Measurements from ENCODE around the gene LCN15. TPM values are rescaled to one million over a fixed set of nuclear protein-coding genes. Genes with fewer than 3 reads are reported as not detected.

The LCN15 gene
- total and polyA plus RNA-seq, 10 of the 15 experiments (the other 5 are each of a cell fraction or from before 2014, with no cell fraction given) = 0.37 to 0.50 TPM; not detected in 8

DNA sequence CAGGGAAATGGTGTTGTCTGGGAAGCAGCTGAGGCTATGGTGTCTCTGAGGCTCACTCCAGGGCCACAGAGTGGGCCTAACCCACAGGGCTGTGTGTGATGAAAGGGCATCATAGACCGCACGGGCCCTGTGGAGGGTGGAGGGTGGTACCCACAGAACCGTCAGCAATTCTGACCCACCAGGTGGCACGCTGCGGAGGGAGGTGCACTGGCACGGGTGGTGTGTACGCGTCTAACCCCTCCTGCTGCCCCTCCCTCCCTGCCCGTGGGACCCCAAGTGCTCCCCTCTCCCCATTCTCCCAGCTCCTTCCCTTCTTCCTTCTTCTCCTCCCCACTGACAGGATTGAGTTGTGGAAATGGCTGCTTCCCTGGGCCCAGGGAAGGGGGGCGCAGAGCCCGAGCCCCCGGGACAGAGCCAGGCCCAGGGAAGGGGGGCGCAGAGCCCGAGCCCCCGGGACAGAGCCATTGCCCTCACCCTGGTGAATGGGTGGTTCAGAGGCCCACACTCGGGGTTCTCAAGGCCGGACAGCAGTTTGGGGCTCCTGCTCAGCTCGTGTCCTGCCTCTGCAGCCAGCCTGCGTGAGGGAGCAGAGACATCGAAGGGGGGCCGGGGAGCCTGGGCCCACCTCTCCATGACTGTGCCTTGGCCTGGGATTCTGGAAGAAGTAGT is 28.4 kb downstream of the LCN15 start:
- FAIRE-seq (no peak), DNase-seq (ENCODE audit: low read depth, low spot score) (no peak), ATAC-seq (no peak)
- ChIA-PET POLR2A (no interaction called here), SMC1A (ENCODE audit: uncharacterized antibody, unreplicated experiment) (no interaction called here), CTCF (no interaction called here), RAD21 (ENCODE audit: unreplicated experiment) (interaction anchor here (0.7 kb wide), 1 partner anchor 227 kb away, joined by 3 read pairs; no protein-coding TSS in a partner anchor)
- in situ Hi-C loops (cut with MboI) (no loop called here), intact Hi-C loops (cut with micrococcal nuclease; ENCODE audit: unreplicated experiment) (no loop called here)
- Histone ChIP-seq H3K36me3 (ENCODE audit: control insufficient read depth in 2 of 2, insufficient read depth in 2 of 2, low read length in 1 of 2) (no peaks in the 10 kb centered on the region), H3K79me2 (ENCODE audit: control insufficient read depth, insufficient read depth, low read length) (no peaks in the 10 kb centered on the region), H3K9ac (ENCODE audit: control insufficient read depth, insufficient read depth, low read length) (no peak overlapping the region), H3K27ac (ENCODE audit: control insufficient read depth, insufficient read depth) (no peak overlapping the region), H3K4me3 (no peak overlapping the region), H3K4me1 (ENCODE audit: control insufficient read depth, insufficient read depth, low read length) (peaks cover under 1% of the 10 kb centered on the region; the same call in 1 of the 2 replicates), H2AFZ (ENCODE audit: control insufficient read depth, low read depth, low read length) (no peak overlapping the region), H4K20me1 (ENCODE audit: control insufficient read depth, insufficient read depth) (no peaks in the 10 kb centered on the region), H3K4me2 (ENCODE audit: control insufficient read depth, insufficient read depth) (no peak overlapping the region), H3K9me3 (replicated peaks; ENCODE audit: control insufficient read depth, insufficient read depth, low read length) (no peaks in the 10 kb centered on the region), H3K27me3 (replicated peaks in 1 of 2; ENCODE audit: control insufficient read depth in 2 of 2, insufficient read depth in 2 of 2, low read length in 1 of 2) (no peaks in the 10 kb centered on the region; a peak in 1 of 4 replicates)
- WGBS (ENCODE audit: insufficient coverage, insufficient replicate concordance, low lambda C conversion rate, missing lambda C conversion rate) = 56% methylated on average over 21 of the region's 21 CpGs
- no TSS peak for BruUV-seq (replicated peaks)
- TF ChIP-seq CTCF (IDR thresholded peaks at IDR 0.05 in 2 of 3, conservative IDR thresholded peaks at IDR 0.05 in 1 of 3; ENCODE audit: control insufficient read depth in 2 of 3, extremely low read depth in 1 of 3, insufficient read depth in 1 of 3, low read depth in 3 of 3, low read length in 3 of 3) = no peak
- TF ChIP-seq SPI1 (IDR thresholded peaks at IDR 0.05; ENCODE audit: borderline replicate concordance, insufficient read depth, low read depth, low read length) = no peak
- TF ChIP-seq, protein P1, sequence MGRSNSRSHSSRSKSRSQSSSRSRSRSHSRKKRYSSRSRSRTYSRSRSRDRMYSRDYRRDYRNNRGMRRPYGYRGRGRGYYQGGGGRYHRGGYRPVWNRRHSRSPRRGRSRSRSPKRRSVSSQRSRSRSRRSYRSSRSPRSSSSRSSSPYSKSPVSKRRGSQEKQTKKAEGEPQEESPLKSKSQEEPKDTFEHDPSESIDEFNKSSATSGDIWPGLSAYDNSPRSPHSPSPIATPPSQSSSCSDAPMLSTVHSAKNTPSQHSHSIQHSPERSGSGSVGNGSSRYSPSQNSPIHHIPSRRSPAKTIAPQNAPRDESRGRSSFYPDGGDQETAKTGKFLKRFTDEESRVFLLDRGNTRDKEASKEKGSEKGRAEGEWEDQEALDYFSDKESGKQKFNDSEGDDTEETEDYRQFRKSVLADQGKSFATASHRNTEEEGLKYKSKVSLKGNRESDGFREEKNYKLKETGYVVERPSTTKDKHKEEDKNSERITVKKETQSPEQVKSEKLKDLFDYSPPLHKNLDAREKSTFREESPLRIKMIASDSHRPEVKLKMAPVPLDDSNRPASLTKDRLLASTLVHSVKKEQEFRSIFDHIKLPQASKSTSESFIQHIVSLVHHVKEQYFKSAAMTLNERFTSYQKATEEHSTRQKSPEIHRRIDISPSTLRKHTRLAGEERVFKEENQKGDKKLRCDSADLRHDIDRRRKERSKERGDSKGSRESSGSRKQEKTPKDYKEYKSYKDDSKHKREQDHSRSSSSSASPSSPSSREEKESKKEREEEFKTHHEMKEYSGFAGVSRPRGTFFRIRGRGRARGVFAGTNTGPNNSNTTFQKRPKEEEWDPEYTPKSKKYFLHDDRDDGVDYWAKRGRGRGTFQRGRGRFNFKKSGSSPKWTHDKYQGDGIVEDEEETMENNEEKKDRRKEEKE (IDR thresholded peaks at IDR 0.05) = no peak
- TF ChIP-seq TAF1 (IDR thresholded peaks at IDR 0.05; ENCODE audit: borderline replicate concordance, low read depth, low read length) = no peak
- TF ChIP-seq SMARCA5 (IDR thresholded peaks at IDR 0.05) = no peak
- no peak for TF ChIP-seq BACH1 (IDR thresholded peaks at IDR 0.05; ENCODE audit: borderline replicate concordance)
- TF ChIP-seq BCL11A (IDR thresholded peaks at IDR 0.05; ENCODE audit: low read depth, low read length) = no peak
- no peak for TF ChIP-seq BMI1 (IDR thresholded peaks at IDR 0.05; ENCODE audit: borderline replicate concordance)
- no peak for TF ChIP-seq ZNF384 (IDR thresholded peaks at IDR 0.05; ENCODE audit: borderline replicate concordance, low read depth, low read length)
- no peak for TF ChIP-seq RCOR1 (conservative IDR thresholded peaks at IDR 0.05; ENCODE audit: low read depth, low read length)
- no peak for TF ChIP-seq SREBF1 (IDR thresholded peaks at IDR 0.05; ENCODE audit: low read length)
- no peak for TF ChIP-seq MTA2 (IDR thresholded peaks at IDR 0.05; ENCODE audit: low read depth)
- TF ChIP-seq NR2C1 (IDR thresholded peaks at IDR 0.05) = no peak
- TF ChIP-seq MEF2B (IDR thresholded peaks at IDR 0.05; ENCODE audit: partially characterized antibody, poor library complexity, severe bottlenecking) = no peak
- TF ChIP-seq PML (IDR thresholded peaks at IDR 0.05; ENCODE audit: low read length) = no peak
- TF ChIP-seq, protein P2, sequence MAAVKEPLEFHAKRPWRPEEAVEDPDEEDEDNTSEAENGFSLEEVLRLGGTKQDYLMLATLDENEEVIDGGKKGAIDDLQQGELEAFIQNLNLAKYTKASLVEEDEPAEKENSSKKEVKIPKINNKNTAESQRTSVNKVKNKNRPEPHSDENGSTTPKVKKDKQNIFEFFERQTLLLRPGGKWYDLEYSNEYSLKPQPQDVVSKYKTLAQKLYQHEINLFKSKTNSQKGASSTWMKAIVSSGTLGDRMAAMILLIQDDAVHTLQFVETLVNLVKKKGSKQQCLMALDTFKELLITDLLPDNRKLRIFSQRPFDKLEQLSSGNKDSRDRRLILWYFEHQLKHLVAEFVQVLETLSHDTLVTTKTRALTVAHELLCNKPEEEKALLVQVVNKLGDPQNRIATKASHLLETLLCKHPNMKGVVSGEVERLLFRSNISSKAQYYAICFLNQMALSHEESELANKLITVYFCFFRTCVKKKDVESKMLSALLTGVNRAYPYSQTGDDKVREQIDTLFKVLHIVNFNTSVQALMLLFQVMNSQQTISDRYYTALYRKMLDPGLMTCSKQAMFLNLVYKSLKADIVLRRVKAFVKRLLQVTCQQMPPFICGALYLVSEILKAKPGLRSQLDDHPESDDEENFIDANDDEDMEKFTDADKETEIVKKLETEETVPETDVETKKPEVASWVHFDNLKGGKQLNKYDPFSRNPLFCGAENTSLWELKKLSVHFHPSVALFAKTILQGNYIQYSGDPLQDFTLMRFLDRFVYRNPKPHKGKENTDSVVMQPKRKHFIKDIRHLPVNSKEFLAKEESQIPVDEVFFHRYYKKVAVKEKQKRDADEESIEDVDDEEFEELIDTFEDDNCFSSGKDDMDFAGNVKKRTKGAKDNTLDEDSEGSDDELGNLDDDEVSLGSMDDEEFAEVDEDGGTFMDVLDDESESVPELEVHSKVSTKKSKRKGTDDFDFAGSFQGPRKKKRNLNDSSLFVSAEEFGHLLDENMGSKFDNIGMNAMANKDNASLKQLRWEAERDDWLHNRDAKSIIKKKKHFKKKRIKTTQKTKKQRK (IDR thresholded peaks at IDR 0.05; ENCODE audit: low read depth, low read length) = no peak
